ENCODE data around the gene CDH8.
A peak's percentile ranks its signal among the peaks of the same experiment; 100 is the strongest.

CDH8 gene

DNA sequence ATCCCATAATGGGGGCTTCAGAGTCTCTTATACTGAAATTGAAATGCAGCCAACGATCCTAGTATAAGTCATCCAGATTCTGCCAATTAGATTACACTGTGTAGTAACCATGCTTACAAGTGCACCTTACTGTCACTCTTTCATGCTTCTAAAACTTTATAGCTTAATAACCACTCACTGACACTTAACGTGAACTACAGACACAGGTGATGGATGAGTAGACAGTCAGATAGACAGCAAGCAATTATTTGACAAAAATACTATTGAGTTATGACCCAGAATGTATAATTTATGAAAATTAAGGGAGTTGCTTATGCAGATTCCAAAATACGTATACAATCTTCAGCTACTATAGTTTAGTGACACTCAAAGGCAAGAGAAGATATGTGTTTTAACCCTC is 6.3 kb downstream of the CDH8 start:
- H3K9ac ChIP-seq (ENCODE audit: low read depth, low read length), result no peak overlapping the region
- peaks cover 35% of the 10 kb centered on the region for H3K27me3 ChIP-seq (ENCODE audit: control insufficient read depth, insufficient read depth, low read length)
- peaks cover 24% of the 10 kb centered on the region for H3K4me1 ChIP-seq (ENCODE audit: control insufficient read depth, insufficient read depth, low read length)
- H3K27ac ChIP-seq (ENCODE audit: low read depth, low read length), result no peak overlapping the region
- H3K4me3 ChIP-seq (ENCODE audit: low read depth, low read length), result no peak overlapping the region
- no peaks in the 10 kb centered on the region for H3K9me3 ChIP-seq (ENCODE audit: control insufficient read depth, insufficient read depth, low read length)
- H3K36me3 ChIP-seq (ENCODE audit: control insufficient read depth, insufficient read depth, low read length), result no peaks in the 10 kb centered on the region

DNA sequence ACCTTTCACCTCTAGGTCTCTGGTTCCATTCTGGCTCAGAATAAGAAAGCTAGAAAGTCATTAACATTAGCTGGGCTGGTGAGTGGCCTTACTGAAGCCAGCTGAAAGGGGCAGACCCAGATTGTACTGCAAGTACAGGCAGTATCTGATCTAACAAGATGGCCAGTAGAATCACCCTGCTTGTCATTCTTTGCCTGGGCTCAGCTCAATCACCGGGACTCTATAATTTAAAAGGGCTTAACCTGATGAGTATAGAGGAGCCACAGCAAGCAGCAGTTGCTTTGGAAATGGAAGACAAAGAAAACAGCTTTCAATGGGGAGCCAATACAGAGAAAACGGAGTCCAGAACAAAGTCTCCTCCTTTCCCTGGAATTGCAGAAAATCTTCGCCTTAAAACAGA is 13.6 kb downstream of the CDH8 start:
- Histone ChIP-seq H3K27ac (ENCODE audit: low read depth, low read length) (peak overlapping the region; percentile 39), H3K27me3 (ENCODE audit: control insufficient read depth, insufficient read depth, low read length) (no peaks in the 10 kb centered on the region), H3K9me3 (ENCODE audit: control insufficient read depth, insufficient read depth, low read length) (no peaks in the 10 kb centered on the region), H3K4me1 (ENCODE audit: control insufficient read depth, insufficient read depth, low read length) (peaks cover 38% of the 10 kb centered on the region), H3K36me3 (ENCODE audit: control insufficient read depth, insufficient read depth, low read length) (no peaks in the 10 kb centered on the region), H3K9ac (ENCODE audit: low read depth, low read length) (no peak overlapping the region), H3K4me3 (ENCODE audit: low read depth, low read length) (no peak overlapping the region)

DNA sequence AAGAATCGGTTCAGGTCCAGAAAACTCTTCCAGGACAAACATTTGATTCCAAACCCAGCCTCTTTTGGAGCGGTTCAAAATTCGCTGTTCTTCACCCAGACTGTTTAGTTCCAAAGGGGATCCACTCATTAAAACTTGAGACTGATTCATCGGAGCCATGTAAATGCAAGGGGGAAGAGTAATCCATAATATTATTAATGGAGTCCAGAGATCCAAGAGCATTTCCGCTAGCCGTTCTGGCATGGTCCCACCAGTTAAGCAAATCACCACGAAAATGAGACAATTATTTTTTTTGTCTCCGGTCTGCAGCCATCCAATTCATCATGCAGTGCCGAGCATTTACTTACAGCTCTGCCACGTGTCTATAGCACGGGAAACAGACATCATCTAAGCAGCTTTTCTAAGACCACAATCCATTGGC is 15.1 kb downstream of the CDH8 start:
- Histone ChIP-seq H3K9ac (ENCODE audit: low read depth, low read length) (no peak overlapping the region), H3K4me3 (ENCODE audit: low read depth, low read length) (no peak overlapping the region), H3K9me3 (ENCODE audit: control insufficient read depth, insufficient read depth, low read length) (no peaks in the 10 kb centered on the region), H3K4me1 (ENCODE audit: control insufficient read depth, insufficient read depth, low read length) (peaks cover 42% of the 10 kb centered on the region), H3K36me3 (ENCODE audit: control insufficient read depth, insufficient read depth, low read length) (no peaks in the 10 kb centered on the region), H3K27ac (ENCODE audit: low read depth, low read length) (no peak overlapping the region), H3K27me3 (ENCODE audit: control insufficient read depth, insufficient read depth, low read length) (no peaks in the 10 kb centered on the region)

DNA sequence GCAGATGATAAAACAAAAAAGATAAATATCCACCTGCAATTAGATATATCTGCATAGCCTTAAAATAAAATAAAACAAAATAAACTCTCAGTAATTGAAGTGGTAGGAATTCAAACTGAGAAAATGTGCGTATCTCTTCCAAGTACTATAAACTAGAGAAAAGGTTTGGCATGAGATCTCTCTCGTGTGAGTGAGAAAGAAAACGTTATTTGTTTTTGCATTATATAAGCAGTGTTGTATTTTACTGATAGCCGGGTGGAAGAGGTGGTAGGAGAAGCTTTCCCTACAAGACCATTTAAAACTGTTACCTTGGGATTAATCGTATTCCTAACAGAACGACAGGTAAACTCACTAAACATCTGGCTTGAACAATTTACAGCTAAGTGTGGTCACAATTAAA is 15.6 kb downstream of the CDH8 start:
- Histone ChIP-seq H3K36me3 (ENCODE audit: control insufficient read depth, insufficient read depth, low read length) (no peaks in the 10 kb centered on the region), H3K9me3 (ENCODE audit: control insufficient read depth, insufficient read depth, low read length) (no peaks in the 10 kb centered on the region), H3K27ac (ENCODE audit: low read depth, low read length) (no peak overlapping the region), H3K9ac (ENCODE audit: low read depth, low read length) (no peak overlapping the region), H3K27me3 (ENCODE audit: control insufficient read depth, insufficient read depth, low read length) (no peaks in the 10 kb centered on the region), H3K4me3 (ENCODE audit: low read depth, low read length) (no peak overlapping the region), H3K4me1 (ENCODE audit: control insufficient read depth, insufficient read depth, low read length) (peaks cover 42% of the 10 kb centered on the region)

DNA sequence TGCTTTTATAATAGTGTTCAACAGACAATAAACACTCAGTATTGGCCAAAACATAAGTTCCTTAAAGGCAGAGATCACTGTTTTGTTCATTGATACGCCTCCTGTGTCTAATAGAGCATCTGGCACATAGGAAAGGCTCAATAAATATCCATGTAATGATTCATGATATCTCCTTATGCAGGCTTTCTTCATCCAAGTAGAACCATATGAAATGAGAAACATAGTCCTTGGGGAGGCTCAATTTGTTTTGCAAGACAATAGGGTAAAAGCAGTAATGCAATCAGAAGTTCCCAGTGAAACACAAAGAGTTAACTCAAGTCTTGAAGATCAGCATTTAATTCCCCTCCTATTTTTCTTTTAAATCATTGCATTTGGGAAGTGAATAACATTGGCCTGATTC is 16.4 kb downstream of the CDH8 start:
- Histone ChIP-seq H3K27me3 (ENCODE audit: control insufficient read depth, insufficient read depth, low read length) (no peaks in the 10 kb centered on the region), H3K36me3 (ENCODE audit: control insufficient read depth, insufficient read depth, low read length) (no peaks in the 10 kb centered on the region), H3K27ac (ENCODE audit: low read depth, low read length) (no peak overlapping the region), H3K4me1 (ENCODE audit: control insufficient read depth, insufficient read depth, low read length) (peaks cover 42% of the 10 kb centered on the region), H3K9ac (ENCODE audit: low read depth, low read length) (no peak overlapping the region), H3K9me3 (ENCODE audit: control insufficient read depth, insufficient read depth, low read length) (no peaks in the 10 kb centered on the region), H3K4me3 (ENCODE audit: low read depth, low read length) (no peak overlapping the region)

DNA sequence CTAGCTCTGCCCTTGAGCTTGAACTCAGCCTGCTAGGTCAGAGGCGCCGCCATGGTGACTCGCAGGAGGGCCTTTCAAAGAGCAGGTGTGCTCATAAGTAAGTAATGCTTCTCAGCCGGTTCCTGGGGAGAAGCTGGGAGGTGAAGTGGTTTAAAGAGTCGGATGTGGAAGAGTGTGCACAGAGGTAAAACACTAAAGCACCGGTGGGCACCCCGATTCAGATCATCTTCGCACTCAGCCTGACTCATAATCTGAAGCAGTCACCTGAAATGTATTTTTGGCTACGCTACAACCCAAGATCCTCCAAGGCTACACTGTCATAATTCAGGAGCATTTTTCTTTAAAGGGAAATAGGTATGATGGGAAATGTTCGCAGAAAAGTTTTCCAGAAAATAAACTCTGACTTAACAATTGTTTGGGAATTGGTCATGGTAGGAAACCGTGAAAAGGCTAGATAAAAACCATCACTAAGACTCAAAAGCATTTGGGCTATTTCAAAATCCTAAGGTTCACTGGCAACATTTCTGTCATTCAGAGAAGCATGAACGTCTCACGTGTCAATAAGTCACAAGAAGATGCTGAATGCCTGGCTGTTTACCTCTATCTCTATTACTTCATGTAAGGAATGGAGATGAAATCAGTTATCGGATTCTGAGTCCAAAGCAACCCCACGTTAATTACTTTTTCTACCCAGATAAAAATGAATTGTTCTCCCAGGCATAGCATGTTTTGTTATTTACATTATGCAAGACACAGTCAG is 17.8 kb downstream of the CDH8 start:
- Histone ChIP-seq H3K4me3 (ENCODE audit: low read depth, low read length) (no peak overlapping the region), H3K27me3 (ENCODE audit: control insufficient read depth, insufficient read depth, low read length) (no peaks in the 10 kb centered on the region), H3K9ac (ENCODE audit: low read depth, low read length) (no peak overlapping the region), H3K27ac (ENCODE audit: low read depth, low read length) (no peak overlapping the region), H3K36me3 (ENCODE audit: control insufficient read depth, insufficient read depth, low read length) (no peaks in the 10 kb centered on the region), H3K9me3 (ENCODE audit: control insufficient read depth, insufficient read depth, low read length) (no peaks in the 10 kb centered on the region), H3K4me1 (ENCODE audit: control insufficient read depth, insufficient read depth, low read length) (peaks cover 49% of the 10 kb centered on the region)

DNA sequence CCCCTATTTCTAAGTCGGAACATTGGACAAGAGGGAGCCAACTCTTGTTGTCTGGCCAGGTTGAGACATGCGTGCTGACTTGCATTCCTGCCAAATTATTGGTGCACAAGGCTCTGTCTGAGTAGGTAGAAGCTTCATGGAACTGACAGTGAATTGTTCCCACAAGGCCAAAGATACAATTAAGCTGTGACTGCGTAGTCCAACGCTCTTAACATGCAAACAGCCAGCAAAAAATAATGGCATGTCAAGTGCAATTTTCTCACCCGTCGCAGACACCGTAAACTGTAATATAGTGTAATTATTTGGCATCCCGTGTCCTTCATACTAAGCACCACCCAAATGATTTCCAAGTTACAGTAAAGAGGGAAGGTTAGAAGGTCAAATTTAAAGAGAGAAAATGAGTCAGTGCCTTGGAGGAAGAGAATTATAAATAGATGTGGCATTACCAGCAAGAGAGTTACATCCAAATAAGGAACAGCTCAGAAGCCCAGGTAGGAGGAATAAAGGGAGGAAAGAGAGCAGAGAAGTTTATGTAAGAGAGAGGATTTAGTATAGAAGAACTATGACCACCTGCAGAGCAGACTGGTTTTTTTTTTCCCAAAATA is 21.8 kb downstream of the CDH8 start:
- H3K9ac ChIP-seq (ENCODE audit: low read depth, low read length), result no peak overlapping the region
- H3K4me3 ChIP-seq (ENCODE audit: low read depth, low read length), result no peak overlapping the region
- H3K9me3 ChIP-seq (ENCODE audit: control insufficient read depth, insufficient read depth, low read length), result no peaks in the 10 kb centered on the region
- no peaks in the 10 kb centered on the region for H3K36me3 ChIP-seq (ENCODE audit: control insufficient read depth, insufficient read depth, low read length)
- no peaks in the 10 kb centered on the region for H3K27me3 ChIP-seq (ENCODE audit: control insufficient read depth, insufficient read depth, low read length)
- no peak overlapping the region for H3K27ac ChIP-seq (ENCODE audit: low read depth, low read length)
- H3K4me1 ChIP-seq (ENCODE audit: control insufficient read depth, insufficient read depth, low read length), result peaks cover 22% of the 10 kb centered on the region

DNA sequence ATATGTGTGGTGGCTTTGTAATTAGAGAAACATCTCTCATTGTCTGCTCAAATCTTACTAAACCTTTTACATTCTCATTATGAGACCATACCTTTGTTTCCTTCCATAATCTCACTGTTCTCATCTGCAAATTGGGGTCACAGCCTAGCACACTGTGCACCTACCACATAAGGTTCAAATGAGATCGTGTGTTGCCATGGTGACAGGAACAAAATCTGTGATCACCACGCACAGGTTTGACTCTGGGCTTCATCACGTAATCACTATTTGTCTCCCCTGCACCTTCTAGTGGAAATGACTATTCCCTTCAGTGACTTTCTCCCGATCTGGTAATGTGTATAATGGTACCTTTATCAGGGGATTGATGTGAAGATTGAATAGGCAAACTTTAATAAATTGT is 26.1 kb downstream of the CDH8 start:
- Histone ChIP-seq H3K27me3 (ENCODE audit: control insufficient read depth, insufficient read depth, low read length) (no peaks in the 10 kb centered on the region), H3K4me1 (ENCODE audit: control insufficient read depth, insufficient read depth, low read length) (peaks cover 7% of the 10 kb centered on the region; the same call in 1 of the 2 replicates)

DNA sequence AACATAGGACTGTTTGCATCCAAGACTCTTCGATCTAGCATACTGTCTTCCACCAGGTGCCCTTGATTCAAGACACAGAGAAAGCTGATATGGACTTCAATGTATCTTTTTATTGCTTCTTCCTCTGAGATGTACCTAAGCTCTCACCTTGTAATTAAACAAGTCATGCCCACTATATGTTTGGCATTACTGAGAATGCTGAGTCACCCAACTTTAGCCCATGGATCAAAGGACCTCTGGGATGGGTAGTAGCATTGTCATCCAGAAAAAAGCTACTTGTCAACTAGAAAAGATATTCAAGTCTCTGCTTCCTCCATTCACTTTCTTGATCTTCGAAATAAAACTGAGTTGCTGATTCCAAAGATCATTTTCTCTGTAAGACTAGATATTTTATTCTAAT is 37.8 kb downstream of the CDH8 start:
- Histone ChIP-seq H3K27me3 (ENCODE audit: control insufficient read depth, insufficient read depth, low read length) (no peaks in the 10 kb centered on the region), H3K27ac (ENCODE audit: low read depth, low read length) (no peak overlapping the region), H3K4me1 (ENCODE audit: control insufficient read depth, insufficient read depth, low read length) (peaks cover 11% of the 10 kb centered on the region; the same call in 1 of the 2 replicates), H3K9me3 (ENCODE audit: control insufficient read depth, insufficient read depth, low read length) (no peaks in the 10 kb centered on the region), H3K4me3 (ENCODE audit: low read depth, low read length) (no peak overlapping the region), H3K9ac (ENCODE audit: low read depth, low read length) (no peak overlapping the region), H3K36me3 (ENCODE audit: control insufficient read depth, insufficient read depth, low read length) (no peaks in the 10 kb centered on the region)

More for the DNA sequence above, 26.1 kb downstream of the CDH8 start:
- no peak overlapping the region for H3K27ac ChIP-seq (ENCODE audit: low read depth, low read length)
- no peaks in the 10 kb centered on the region for H3K36me3 ChIP-seq (ENCODE audit: control insufficient read depth, insufficient read depth, low read length)
- no peak overlapping the region for H3K4me3 ChIP-seq (ENCODE audit: low read depth, low read length)
- H3K9ac ChIP-seq (ENCODE audit: low read depth, low read length), result no peak overlapping the region
- no peaks in the 10 kb centered on the region for H3K9me3 ChIP-seq (ENCODE audit: control insufficient read depth, insufficient read depth, low read length)

DNA sequence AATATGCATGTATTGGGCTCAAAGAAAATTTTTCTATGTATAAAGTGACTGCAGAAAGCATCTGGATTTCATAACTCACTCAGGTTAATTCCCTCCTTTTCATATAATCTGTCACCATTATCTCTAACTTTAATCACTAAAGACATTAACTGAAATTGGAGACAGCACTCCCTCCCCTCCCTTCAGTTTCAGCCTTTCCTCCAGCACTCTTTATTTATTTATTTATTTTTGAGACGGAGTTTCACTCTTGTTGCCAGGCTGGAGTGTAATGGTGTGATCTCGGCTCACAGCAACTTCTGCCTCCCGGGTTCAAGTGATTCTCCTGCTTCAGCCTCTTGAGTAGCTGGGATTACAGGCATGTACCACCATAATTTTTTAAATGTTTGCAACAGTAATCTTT is 43.1 kb downstream of the CDH8 start:
- Histone ChIP-seq H3K4me1 (ENCODE audit: control insufficient read depth, insufficient read depth, low read length) (peaks cover 11% of the 10 kb centered on the region; the same call in 1 of the 2 replicates), H3K36me3 (ENCODE audit: control insufficient read depth, insufficient read depth, low read length) (no peaks in the 10 kb centered on the region), H3K4me3 (ENCODE audit: low read depth, low read length) (no peak overlapping the region), H3K9ac (ENCODE audit: low read depth, low read length) (no peak overlapping the region), H3K27ac (ENCODE audit: low read depth, low read length) (no peak overlapping the region), H3K27me3 (ENCODE audit: control insufficient read depth, insufficient read depth, low read length) (no peaks in the 10 kb centered on the region), H3K9me3 (ENCODE audit: control insufficient read depth, insufficient read depth, low read length) (no peaks in the 10 kb centered on the region)

DNA sequence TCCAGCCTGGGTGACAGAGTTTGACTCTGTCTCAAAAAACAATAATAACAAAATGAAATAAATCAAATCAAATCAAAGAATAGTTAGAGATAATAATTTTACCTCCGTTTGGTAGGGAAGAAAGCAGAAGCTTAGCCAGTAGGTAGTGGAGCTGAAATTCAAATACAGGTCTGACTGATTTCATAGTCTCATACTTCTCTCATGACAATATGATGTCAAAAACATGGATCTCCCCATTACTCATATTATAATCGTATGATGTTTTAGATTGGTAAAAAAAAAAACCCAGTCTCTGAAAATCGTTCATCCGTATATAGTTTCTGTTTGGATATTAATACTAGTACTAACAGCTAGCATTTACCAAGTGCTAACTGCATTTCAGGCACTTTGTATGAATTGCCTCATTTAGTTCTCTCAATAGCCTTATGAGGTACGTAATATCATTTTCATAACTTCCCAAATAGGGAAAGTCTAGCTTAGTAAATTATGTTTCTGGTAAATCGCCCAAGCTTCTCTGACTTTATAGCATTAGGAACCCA is 48.7 kb downstream of the CDH8 start:
- peaks cover 3% of the 10 kb centered on the region for H3K4me1 ChIP-seq (ENCODE audit: control insufficient read depth, insufficient read depth, low read length)
- H3K4me3 ChIP-seq (ENCODE audit: low read depth, low read length), result no peak overlapping the region
- no peak overlapping the region for H3K27ac ChIP-seq (ENCODE audit: low read depth, low read length)
- no peaks in the 10 kb centered on the region for H3K27me3 ChIP-seq (ENCODE audit: control insufficient read depth, insufficient read depth, low read length)
- H3K9ac ChIP-seq (ENCODE audit: low read depth, low read length), result no peak overlapping the region
- H3K36me3 ChIP-seq (ENCODE audit: control insufficient read depth, insufficient read depth, low read length), result no peaks in the 10 kb centered on the region
- H3K9me3 ChIP-seq (ENCODE audit: control insufficient read depth, insufficient read depth, low read length), result no peaks in the 10 kb centered on the region; the same call in 1 of the 2 replicates

Data from HUES48 (cell line).